ENCODE data around the gene QSOX1.

- TF ChIP-seq POLR2AphosphoS5 (IDR thresholded peaks at IDR 0.05) (no peak), CTCF (IDR thresholded peaks at IDR 0.05) (no peak), POLR2A (IDR thresholded peaks at IDR 0.05) (no peak), EP300 (IDR thresholded peaks at IDR 0.05; ENCODE audit: low read depth) (no peak)
Measured at GRCh38 chr1:180153032-180153431, 1.6 kb upstream of the QSOX1 start.

Measured in transverse colon (tissue), 4 donors.